ENCODE data around the gene FNDC11. TPM values are rescaled to one million over a fixed set of nuclear protein-coding genes. Genes with fewer than 3 reads are reported as not detected.

The FNDC11 gene
- total and polyA plus RNA-seq, 2 of the 13 experiments (the other 11 are each of a cell fraction or from before 2014, with no cell fraction given) = 0.07 TPM; not detected in 1

DNA sequence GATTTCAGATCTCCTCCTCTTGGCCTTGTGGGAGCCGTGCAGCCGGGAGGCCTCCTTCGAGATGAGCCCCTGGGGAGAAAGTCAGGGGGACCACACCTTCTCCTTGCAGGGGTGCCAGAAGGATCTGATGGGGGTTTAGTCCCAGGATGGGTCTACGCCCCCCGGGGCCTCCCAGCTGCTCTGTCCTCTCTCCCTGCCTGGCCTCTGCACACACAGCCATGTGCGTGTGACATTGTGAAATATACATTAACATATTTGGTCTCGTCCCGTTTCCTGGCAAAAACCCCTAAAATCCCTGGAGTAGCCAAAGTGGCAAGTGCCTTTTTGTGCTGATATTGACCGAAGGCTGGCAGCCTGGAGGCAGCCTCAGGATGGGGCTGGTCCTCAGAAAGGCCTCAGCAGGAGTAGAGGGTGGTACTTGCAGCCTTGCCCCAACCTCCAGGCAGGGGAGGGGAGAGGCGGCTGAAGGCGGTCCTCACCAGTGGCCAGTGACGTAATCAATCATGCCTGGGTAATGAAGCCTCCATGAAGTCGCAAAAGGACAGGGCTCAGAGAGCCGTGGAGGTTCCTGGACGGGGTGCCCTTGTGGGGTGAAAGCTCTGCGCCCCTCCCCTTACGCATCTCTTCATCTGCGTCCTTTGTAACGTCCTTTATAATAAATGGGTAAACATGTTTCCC lies 25.2 kb downstream of the FNDC11 start (continued):
- TF ChIP-seq, protein P1, sequence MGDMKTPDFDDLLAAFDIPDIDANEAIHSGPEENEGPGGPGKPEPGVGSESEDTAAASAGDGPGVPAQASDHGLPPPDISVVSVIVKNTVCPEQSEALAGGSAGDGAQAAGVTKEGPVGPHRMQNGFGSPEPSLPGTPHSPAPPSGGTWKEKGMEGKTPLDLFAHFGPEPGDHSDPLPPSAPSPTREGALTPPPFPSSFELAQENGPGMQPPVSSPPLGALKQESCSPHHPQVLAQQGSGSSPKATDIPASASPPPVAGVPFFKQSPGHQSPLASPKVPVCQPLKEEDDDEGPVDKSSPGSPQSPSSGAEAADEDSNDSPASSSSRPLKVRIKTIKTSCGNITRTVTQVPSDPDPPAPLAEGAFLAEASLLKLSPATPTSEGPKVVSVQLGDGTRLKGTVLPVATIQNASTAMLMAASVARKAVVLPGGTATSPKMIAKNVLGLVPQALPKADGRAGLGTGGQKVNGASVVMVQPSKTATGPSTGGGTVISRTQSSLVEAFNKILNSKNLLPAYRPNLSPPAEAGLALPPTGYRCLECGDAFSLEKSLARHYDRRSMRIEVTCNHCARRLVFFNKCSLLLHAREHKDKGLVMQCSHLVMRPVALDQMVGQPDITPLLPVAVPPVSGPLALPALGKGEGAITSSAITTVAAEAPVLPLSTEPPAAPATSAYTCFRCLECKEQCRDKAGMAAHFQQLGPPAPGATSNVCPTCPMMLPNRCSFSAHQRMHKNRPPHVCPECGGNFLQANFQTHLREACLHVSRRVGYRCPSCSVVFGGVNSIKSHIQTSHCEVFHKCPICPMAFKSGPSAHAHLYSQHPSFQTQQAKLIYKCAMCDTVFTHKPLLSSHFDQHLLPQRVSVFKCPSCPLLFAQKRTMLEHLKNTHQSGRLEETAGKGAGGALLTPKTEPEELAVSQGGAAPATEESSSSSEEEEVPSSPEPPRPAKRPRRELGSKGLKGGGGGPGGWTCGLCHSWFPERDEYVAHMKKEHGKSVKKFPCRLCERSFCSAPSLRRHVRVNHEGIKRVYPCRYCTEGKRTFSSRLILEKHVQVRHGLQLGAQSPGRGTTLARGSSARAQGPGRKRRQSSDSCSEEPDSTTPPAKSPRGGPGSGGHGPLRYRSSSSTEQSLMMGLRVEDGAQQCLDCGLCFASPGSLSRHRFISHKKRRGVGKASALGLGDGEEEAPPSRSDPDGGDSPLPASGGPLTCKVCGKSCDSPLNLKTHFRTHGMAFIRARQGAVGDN (CRISPR knock-in tag; IDR thresholded peaks at IDR 0.05) = 0 out of 2 replicates have a peak, but pooled peaks have one; percentile 6
- TF ChIP-seq, protein P2, sequence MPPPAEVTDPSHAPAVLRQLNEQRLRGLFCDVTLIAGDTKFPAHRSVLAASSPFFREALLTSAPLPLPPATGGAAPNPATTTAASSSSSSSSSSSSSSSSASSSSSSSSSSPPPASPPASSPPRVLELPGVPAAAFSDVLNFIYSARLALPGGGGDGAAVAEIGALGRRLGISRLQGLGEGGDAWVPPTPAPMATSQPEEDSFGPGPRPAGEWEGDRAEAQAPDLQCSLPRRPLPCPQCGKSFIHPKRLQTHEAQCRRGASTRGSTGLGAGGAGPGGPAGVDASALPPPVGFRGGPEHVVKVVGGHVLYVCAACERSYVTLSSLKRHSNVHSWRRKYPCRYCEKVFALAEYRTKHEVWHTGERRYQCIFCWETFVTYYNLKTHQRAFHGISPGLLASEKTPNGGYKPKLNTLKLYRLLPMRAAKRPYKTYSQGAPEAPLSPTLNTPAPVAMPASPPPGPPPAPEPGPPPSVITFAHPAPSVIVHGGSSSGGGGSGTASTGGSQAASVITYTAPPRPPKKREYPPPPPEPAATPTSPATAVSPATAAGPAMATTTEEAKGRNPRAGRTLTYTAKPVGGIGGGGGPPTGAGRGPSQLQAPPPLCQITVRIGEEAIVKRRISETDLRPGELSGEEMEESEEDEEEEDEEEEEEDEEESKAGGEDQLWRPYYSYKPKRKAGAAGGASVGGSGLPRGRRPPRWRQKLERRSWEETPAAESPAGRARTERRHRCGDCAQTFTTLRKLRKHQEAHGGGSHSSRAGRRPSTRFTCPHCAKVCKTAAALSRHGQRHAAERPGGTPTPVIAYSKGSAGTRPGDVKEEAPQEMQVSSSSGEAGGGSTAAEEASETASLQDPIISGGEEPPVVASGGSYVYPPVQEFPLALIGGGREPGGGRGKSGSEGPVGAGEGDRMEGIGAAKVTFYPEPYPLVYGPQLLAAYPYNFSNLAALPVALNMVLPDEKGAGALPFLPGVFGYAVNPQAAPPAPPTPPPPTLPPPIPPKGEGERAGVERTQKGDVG (CRISPR knock-in tag; IDR thresholded peaks at IDR 0.05; ENCODE audit: borderline replicate concordance) = no peak
- TF ChIP-seq NONO (IDR thresholded peaks at IDR 0.05) = no peak
- 0 out of 2 replicates have a peak, but pooled peaks have one; percentile 10 for TF ChIP-seq NONO (CRISPR knock-in tag; conservative IDR thresholded peaks at IDR 0.05)
- 0 out of 2 replicates have a peak, but pooled peaks have one; percentile 35 for TF ChIP-seq ZNF724P (CRISPR knock-in tag; IDR thresholded peaks at IDR 0.05; ENCODE audit: borderline replicate concordance)
- TF ChIP-seq, protein P3, sequence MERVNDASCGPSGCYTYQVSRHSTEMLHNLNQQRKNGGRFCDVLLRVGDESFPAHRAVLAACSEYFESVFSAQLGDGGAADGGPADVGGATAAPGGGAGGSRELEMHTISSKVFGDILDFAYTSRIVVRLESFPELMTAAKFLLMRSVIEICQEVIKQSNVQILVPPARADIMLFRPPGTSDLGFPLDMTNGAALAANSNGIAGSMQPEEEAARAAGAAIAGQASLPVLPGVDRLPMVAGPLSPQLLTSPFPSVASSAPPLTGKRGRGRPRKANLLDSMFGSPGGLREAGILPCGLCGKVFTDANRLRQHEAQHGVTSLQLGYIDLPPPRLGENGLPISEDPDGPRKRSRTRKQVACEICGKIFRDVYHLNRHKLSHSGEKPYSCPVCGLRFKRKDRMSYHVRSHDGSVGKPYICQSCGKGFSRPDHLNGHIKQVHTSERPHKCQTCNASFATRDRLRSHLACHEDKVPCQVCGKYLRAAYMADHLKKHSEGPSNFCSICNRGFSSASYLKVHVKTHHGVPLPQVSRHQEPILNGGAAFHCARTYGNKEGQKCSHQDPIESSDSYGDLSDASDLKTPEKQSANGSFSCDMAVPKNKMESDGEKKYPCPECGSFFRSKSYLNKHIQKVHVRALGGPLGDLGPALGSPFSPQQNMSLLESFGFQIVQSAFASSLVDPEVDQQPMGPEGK (CRISPR knock-in tag; IDR thresholded peaks at IDR 0.05) = 0 out of 2 replicates have a peak, but pooled peaks have one; percentile 16

All from HepG2 (cell line).